Activated CD8-positive, alpha-beta memory T cell treated with anti-CD3 and anti-CD28 coated beads for 48 hours (primary cell): ENCODE results near the gene GAK.

Experiments
- DNase-seq, 3 experiments: peaks; one replicate each; pipeline ENCODE4 v3.0.0-alpha.2; 2020; ENCODE audit warnings: low read depth in 2 of 3, low spot score in 2 of 3

Gene GAK

DNA sequence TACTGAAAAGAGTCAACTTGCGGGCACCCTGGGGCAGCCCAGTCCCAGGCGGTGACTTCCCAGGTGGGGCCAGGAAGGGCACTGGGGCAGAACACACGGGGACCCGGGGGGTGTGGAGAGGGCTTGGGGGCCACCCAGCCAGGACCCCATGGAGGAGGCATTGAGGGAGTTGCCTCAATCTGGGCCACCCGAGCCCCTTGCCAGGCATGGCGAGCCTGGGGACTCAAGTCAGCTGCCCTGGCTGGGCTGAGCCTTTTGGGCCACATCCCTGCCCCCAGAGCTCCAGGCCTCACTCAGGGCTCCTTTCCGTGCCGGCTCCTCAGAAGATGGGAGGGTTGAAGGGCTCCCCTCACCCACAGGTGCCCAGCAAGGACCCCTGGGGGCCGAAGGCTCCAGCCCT lies 99.6 kb downstream of the GAK start:
- DNase-seq, result no peak

DNA sequence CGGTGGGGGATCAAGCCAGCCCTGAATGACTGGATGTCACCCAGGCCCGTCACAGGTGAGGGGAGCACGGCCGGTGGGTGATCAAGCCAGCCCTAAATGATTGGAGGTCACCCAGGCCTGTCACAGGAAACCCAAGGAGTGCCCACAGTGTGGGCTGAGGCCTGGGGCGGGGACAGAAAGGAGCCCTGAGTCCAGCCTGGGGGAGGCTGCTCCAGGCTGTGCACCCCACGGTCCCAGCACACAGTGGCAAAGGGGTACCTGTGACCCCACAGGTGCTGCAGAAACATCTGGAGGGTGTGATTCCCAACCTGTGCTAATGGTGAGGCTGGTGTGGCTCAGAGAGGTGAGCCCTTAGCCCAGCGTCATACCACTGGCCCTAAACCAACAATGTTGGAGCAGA lies 100.0 kb downstream of the GAK start:
- no peak for DNase-seq

DNA sequence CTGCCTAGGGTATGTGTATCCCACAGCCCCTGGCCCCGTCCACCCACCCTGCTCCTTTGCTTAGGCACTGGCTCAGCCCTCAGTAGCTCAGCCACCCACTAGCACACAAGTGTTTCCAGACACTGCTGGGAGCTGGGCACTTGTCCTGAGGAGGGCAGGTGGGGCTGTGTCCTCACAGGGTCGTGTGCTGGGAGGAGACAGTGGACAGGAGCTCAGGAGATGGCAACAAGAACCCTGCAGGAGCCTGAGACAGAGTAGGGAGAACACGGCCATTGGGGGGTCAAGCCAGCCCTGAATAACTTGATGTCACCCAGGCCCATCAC lies 100.7 kb downstream of the GAK start:
- no peak for DNase-seq

DNA sequence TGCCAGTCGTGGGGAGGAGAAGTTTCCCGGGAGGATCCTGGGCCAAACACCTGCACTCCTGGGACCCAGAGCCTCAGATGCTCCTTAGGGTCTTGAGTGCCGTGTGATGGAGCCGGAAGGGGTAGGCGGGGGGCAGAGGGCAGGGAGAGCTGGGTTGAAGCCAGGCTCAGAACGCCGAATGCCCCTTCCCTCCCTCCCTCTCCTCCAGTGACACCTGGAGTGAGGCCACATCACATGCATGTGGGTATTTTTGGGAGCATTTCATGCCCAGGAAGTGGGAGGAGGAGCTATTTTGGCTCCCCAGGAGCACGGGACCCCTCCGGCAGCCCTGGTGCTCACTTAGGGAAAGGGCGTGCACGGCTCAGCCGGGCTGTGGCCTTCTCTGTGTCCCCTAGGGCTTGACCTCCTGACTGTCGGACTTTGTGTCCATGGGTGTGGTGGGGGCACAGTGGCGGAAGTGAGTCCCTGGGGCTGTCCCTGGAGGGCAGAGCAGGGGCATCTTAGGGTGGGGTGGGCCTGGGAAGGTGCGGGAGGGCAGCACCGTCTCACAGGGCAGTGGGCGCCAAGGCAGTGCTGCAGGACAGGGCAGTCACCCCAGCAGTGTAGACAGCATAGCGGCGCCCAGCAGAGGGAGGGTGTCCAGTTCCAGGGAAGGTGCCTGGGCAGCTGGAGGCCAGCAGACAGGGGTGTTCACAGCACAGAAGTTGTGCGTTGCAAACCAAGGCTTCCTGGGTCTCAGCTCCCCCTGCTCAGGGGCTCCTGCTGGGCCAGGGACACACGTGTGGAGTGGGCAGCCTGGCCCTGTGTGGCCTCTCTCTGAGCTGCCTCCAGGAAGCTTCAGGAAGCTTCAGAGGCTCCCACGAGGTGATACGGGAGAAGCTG lies 101.3 kb downstream of the GAK start:
- DNase-seq, result no peak

DNA sequence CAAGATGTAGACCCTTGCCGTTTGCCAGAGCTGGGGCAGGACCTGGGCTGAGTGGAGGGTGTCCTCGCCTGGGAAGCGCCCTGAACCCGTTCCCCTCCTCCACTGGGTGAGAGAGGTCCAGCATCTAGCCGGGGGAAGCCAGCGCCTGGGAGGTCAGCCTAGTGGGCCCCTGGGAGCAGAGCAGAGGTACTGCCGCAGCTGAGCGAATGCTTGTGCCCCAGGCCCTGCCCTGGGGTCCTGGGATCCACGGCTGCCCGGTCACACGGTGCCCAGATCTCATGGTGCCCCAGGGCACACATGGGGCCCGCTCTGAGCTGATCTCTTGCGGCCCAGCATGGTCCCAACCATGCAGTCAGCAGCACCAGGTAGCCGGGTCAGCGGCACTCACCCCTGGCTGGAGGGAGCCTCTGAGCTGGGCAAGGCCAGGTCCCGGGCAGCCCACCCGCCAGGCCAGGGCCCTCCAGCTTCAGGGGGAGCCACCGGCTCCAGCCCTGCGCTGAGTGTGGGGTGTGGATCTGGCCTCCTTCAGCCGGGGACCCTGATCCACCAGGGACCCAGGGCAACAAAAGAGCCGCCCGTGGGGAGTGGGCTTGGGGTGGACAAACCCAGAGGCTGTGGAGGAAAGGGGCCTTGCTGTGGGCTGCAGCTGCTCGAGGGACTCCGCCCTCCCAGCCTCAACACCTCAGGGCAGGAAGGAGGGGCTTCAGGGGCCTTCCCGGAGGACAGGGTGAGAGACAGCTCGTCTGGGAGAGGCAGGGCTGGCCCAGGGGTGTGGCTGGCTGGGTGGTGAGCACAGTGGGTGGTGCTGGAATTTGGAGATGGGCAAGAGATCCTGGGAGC lies 102.1 kb downstream of the GAK start:
- DNase-seq, result no peak

DNA sequence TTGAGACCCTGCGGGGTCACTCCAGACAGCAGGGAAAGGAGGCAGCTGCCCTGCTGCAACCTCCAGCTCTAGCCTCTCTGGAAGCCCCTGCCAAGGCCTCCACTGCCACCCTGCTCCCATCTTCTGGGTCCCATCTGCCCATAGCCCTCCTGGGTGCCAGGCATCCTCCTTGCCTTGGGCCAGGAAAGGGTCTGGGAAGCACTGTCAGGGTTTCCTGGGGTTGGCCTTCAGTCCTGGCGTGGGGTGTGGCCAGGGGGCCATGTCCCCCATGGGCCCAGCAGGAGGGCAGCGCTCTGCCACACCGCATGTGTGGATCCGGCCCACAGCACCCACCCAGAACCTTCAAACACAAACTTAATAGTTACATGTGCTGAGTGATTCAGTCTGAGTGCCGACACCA lies 102.8 kb downstream of the GAK start:
- DNase-seq, result no peak

DNA sequence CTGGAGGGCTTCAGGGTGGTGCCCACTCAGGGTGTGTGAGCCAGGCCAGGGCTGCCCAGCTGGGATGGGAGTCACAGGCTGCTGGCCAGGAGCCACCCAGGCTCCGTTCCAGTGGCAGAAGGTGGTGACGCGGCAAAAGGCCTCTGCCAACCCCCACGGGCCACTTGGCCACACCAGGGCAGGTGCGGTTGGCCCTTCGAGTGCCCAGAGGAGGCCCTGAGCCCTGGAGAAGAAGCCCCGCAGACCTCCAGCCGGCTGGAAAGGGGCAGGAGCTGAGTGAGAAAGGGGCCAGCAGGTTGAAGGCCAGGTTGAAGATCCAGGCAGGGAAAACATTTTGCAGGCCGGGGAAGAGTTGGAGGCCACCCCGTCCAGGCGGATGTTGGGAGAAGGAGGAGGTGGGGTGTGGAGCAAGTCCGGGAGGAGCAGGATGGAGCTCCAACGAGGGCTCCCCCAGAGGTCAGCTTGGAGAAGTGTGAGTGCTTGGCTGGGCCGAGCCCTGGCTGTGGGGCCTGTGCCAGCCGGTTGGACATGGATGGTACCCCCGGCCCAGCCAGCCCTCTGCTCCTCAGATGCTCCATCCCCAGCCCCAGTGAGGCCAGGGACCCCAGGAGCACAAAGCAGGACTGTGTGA lies 103.4 kb downstream of the GAK start:
- DNase-seq, result no peak

DNA sequence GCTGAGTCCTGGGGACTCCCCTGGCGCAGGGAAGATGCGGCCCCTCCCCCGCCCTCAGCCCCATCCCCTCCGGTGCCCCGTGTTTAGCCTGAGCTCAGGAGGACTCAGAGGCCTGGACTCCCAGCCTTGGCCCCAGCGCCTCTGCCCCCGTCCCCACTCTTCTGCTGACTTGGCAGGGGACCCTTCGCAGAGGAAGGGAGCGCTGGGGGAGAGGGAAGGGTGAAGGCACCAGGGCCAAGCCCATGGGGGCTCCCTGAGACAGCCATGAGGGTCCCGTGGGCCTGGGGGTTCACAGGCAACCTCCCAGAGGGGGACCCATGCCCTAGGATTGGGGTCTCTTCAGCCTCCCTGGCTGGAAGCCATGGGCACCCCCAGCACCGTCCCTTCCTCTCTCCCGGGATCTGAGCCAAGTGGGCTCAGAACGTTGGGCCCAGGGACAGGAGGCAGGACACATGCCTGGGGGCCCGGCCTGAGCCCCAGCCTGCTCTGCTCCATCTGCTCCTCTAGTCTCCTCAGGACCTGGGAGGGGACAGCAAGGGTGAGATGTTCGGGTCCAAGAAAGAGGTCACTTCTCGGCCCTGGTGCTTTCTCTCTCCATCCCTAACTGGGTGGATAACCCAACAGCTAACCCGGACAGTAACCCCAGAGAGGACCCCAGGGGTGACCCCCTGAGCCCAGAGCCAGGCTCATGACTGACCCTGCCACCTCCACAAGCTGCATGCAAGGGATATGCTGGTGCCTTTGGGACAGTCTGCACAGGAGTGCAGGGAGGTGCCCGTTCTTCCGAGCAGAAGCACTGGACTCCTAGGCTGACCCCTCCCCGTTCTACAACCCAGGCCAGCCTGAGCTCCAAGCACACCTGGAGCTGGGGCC lies 104.7 kb downstream of the GAK start:
- no peak for DNase-seq

DNA sequence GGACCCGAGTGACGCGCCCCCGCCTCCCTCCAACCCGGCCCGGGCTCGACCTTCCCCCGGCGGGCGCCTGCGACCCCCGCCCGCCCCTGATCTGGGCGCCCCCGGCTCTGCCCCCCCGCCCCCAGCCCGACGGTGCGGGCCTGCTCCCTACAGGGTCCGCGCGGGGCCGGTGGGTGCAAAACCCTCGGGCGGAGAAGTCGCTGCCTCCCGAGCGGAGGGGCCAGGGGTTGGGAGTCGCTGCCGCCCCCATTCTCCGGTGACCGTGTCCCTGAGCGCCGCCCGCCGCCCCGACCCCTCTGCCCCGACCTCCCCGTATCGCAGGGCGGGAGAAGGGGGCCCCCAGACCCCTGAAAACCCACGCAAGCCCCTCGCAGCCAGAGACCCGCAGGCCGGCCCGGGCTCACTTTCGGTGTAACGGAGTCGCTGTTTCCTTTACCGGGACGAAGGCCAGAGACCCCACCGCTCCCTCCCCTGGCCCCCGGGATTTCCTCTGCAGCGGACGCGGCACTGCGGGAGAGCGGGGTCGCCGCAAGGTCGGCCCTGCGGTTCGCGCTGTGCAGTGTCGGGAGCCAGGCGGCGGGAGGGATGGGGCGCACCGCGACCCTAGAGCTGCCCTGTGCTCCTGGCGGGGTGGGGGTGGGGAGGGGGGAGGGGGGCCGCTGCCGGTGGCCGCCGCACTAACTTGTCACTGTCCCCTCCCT lies 105.5 kb downstream of the GAK start:
- no peak for DNase-seq

DNA sequence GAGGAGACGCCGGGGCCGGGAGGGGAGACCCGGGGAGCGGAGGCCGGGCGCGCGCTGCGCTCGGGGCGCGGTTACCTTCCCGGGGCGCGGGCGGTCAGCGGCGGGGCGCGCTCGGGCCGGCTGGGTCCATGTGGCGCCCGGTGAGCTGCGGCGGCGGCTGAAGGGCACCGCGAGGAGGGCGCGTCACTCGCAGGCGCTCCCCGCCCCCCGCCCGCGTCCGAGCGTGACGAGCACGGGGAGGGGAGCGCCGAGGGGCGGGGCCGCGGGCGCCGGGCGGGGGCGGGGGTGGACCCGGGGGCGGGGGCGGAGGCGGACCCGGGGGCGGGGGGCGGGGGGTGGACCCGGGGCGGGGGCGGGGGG lies 106.2 kb downstream of the GAK start, which contains the start of gene CPLX1:
CPLX1 (minus strand) TSS at position 159 of the 360 bp plus-strand sequence. CDS start 1,607 bp downstream, outside the sequence.
- DNase-seq, result no peak

DNA sequence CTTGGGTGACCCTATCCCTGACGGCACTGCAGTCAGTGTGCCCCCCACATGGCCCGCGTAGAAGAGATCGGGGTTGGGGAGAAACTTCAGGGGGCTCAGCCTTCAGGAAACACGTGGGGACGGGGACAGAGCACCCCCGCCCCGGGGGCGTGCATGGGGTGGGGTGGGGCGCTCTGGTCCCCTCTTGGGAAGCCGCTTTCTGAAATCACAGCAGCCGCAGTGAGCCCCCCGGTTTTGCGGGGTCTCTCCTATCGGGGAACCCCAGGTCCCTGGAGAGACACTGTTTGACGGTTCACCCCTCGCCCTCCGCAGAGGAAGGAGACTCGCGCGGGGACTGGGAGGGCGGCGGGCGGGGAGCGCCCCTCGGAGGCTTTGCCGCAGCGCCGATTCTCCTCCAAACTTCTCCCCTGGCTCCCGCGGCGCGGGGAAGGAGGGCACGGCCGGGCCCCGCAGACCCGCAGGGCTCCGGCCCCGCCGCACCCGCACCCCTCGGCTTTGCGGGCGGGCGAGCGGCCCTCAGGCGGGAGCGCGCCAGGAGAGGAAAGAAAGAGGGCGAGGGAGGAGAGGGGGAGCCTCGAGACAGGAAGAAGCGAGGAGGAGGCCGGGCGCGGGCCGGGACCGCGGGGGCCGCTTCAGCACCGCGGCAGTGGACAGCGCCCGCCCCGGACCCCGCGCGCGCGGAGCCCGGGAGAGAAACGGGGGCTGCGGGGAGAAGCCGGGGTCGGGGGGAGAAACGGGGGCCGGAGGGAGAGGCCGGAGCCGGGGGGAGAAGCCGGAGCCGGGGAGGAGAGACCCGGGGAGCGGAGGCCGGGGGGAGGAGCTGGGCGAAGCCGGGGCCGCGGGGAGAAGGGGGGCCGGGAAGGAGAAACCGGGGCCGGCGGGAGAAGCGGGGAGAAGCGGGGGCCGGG lies 106.8 kb downstream of the GAK start:
- DNase-seq, result no peak

DNA sequence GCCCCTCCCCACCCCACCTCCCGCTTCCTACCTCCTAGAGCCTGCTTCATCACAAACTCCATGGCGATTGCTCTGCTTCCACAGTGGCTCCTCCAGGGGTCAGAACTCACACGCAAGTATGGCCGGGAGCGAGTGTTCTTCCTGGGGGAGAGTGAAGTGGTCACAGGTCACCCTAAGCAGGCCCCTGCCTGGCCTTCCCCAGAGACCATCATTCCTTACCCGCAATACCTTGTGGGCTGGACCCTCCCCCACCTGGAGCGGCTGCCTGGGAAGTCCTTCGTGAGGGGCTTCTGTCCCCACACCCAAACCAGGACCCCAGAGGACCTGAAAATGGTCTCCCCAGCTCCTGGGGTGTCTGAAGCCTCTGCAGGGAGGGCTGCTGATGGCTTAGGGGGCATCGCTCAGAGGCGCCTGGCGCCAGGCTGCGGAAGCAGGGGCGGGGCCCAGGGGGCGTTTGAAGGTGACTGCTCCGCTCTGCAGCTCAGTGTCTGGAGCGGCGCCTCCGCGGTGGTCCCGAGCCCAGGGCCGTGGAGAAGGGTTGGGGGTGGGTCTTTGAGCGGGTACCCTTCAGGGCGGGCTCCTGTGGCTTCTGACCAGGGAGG lies 107.6 kb downstream of the GAK start:
- DNase-seq, result no peak

DNA sequence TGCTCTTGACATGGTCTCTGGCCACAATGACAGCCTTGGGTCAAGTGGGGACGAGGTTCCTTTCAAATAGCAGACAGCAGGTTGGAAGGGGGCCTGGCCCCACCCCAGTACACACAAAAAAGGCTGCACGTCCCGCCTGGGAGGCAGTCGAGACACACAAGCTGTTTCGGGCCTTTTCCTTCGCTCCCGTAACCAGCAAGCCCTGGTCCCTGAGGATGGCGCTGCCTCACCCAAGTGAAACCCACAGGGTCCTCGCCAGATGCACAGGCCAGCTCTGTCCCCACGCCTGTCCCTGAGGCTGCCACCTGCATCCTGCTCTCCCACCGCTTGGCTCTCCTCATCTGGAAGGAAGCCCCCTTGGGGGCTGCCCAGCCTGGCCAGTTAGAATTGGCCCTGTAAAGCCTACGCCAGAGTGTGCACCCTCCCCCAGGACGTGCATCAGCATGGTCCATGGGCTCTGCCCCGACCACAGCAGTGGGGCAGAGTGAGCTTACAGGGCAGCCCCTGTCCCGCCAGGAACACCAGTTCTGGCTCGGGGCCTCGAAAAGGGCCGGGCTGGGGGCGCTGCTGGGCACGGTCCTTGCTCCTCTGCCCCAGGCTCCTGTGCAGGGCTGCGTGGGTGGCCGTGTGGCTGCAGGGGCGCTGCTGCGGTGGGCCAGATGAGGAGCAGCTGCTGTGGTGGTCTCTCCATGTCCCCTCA lies 108.2 kb downstream of the GAK start:
- no peak for DNase-seq

DNA sequence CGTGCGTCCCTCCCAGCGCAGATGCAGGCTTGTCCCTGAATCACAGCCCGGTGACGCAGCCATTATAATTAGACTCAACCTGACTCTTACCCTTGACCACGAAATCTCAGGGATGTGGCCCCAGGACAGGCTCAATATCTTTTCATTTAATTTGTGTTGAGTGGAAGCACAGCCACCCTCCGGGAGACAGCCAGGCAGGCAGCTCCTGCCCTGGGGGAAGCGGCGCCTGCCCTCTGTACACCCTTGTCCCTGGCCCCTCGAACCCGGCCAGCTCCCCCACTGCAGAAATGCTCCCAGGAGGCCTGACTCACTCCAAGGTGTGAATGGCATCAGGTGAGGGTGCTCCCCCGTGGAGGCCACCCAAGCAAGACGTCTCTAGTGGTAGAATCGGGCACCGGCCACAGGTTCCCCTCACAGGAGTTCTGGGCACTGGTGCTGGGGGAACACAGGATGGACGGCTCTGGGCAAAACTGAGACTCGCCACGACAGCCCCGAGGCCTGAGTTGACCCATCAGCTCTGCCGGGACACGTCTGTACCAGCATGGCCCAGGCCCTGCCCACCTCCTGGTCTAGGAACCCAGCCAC lies 108.8 kb downstream of the GAK start:
- no peak for DNase-seq

DNA sequence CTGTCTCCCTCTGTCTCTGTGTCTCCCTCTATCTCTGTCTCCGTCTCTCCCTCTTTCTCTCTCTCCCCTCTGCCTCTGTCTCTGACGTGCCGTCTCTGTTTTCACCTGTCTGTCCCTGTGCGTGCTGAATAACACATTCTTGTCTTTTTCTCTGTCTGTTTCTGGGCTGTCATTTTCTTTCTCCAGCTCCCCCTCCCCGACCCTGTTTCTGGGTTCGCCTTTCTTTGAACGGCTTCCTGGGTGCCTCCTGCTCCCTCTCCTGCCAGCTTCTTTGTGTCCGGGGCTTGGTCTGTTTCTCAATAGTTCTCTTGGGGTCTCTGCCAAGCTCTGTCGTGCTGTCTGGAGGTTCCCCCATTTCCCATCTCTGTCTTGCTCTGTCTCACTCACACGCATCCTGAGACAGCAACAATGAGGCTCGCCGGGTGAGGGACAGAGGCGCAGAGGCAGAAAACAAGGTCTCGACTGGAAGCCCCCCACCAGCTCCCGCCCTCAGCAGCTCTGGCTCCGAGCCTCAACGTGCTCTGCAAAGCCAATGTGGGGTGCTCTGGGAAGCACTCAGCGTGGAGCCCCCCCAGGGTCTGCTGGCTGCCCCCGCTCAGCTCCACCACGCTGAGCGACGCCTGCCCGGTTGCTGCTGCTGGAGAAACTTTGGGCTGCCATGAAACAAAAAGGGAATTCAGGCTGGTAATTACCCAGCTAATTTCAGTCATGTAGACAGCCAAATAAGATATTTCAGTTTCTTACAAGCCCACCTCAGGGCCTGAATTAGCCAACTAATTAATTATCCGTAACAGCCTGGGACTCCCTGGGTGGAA lies 109.5 kb downstream of the GAK start:
- no peak for DNase-seq

DNA sequence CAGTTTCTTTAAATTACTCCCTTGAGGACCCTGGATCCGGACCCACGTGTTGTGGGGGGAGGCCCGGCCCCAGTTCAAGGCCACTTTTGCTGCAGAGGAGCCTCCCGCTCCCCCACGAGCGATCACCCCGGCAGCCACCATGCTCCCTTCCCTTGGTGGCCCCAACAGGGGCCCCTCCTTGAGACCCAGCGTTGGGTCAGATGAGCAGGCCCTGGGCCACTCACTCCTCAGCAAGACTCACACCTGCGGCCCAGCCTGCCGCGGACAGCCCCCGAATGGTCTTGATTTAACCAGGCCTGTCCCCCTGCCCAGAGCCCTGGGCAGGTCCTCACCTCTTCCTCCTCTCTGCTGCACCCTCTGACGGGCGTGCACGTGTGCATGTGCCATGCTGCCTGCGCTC lies 110.5 kb downstream of the GAK start:
- DNase-seq, result no peak

DNA sequence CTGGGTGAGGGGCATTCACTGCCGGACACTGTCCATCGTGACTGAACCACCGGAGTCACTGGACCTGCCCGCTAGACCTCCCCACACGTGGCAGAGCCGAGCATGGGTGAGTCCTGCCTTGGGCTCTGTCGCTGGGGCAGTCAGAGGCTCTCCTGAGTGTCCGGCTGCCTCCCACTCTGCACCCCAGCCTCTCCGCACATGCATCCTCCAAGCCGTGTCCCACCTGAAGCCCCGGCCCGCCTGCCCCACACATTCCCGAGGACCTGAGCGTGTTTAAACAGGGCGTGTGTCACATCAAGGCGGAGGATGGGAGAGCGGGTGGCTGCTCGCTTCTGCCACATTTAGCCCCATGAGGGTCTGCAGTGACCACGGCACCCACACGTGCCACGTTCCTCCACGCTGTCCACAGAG lies 110.9 kb downstream of the GAK start:
- DNase-seq, result no peak
